ENCODE measurements around the gene MYDGF. TPM values are rescaled to one million over a fixed set of nuclear protein-coding genes. Genes with fewer than 3 reads are reported as not detected.

MYDGF gene
- total RNA-seq, 1 experiment from 2014 or later: 58.2 TPM

DNA sequence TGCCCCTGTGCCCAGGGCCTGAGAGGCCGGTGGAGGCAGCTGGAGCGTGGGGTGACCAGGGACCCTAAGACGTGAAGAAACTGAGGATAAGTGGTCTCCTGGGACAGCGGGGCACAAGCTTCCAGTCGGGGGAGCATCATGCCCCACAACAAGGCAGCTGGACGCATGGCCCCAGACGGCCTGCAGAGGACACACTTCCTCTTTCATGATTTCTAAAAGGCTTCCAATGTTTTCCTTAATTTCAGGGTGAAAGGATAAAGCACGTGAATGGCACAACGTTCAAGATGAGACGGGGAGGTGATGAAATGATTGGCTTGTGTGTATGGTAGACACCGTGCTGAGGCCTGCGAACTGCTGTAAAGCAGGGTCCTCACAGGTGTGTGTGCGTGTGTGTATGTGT is 20.2 kb upstream of the MYDGF start:
- DNase-seq (ENCODE audit: low spot score): no peak
- no peaks in the 10 kb centered on the region for H3K27me3 Mint-ChIP-seq (ENCODE audit: low read depth)
- ChIA-PET CTCF (interaction anchor here (1.3 to 1.7 kb wide), 3 partner anchors 10 to 167 kb away, joined by 3 to 5 read pairs (median 3); no protein-coding TSS in a partner anchor), POLR2A (no interaction called here)
- TF ChIP-seq CBFB (CRISPR knock-in tag; IDR thresholded peaks at IDR 0.05; ENCODE audit: low read depth) (no peak), MXD4 (CRISPR knock-in tag; IDR thresholded peaks at IDR 0.05; ENCODE audit: borderline replicate concordance) (no peak), GRHL2 (CRISPR knock-in tag; IDR thresholded peaks at IDR 0.05; ENCODE audit: insufficient replicate concordance, severe bottlenecking) (no peak), NFATC4 (CRISPR knock-in tag; IDR thresholded peaks at IDR 0.05) (no peak), TEAD4 (CRISPR knock-in tag; IDR thresholded peaks at IDR 0.05) (no peak), CREB1 (CRISPR knock-in tag; IDR thresholded peaks at IDR 0.05) (no peak), RORB (CRISPR knock-in tag; IDR thresholded peaks at IDR 0.05) (no peak), NFE2L1 (CRISPR knock-in tag; IDR thresholded peaks at IDR 0.05) (no peak), OVOL2 (CRISPR knock-in tag; IDR thresholded peaks at IDR 0.05; ENCODE audit: borderline replicate concordance) (no peak), ZNF423 (CRISPR knock-in tag; IDR thresholded peaks at IDR 0.05) (no peak), GABPB1 (CRISPR knock-in tag; IDR thresholded peaks at IDR 0.05) (no peak), FOXP1 (CRISPR knock-in tag; IDR thresholded peaks at IDR 0.05; ENCODE audit: borderline replicate concordance) (no peak)
- TF ChIP-seq, protein P1, sequence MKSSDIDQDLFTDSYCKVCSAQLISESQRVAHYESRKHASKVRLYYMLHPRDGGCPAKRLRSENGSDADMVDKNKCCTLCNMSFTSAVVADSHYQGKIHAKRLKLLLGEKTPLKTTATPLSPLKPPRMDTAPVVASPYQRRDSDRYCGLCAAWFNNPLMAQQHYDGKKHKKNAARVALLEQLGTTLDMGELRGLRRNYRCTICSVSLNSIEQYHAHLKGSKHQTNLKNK (CRISPR knock-in tag; IDR thresholded peaks at IDR 0.05): no peak
- TF ChIP-seq, protein P2, sequence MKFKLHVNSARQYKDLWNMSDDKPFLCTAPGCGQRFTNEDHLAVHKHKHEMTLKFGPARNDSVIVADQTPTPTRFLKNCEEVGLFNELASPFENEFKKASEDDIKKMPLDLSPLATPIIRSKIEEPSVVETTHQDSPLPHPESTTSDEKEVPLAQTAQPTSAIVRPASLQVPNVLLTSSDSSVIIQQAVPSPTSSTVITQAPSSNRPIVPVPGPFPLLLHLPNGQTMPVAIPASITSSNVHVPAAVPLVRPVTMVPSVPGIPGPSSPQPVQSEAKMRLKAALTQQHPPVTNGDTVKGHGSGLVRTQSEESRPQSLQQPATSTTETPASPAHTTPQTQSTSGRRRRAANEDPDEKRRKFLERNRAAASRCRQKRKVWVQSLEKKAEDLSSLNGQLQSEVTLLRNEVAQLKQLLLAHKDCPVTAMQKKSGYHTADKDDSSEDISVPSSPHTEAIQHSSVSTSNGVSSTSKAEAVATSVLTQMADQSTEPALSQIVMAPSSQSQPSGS (CRISPR knock-in tag; IDR thresholded peaks at IDR 0.05; ENCODE audit: borderline replicate concordance, low read depth): no peak
- TF ChIP-seq, protein P3, sequence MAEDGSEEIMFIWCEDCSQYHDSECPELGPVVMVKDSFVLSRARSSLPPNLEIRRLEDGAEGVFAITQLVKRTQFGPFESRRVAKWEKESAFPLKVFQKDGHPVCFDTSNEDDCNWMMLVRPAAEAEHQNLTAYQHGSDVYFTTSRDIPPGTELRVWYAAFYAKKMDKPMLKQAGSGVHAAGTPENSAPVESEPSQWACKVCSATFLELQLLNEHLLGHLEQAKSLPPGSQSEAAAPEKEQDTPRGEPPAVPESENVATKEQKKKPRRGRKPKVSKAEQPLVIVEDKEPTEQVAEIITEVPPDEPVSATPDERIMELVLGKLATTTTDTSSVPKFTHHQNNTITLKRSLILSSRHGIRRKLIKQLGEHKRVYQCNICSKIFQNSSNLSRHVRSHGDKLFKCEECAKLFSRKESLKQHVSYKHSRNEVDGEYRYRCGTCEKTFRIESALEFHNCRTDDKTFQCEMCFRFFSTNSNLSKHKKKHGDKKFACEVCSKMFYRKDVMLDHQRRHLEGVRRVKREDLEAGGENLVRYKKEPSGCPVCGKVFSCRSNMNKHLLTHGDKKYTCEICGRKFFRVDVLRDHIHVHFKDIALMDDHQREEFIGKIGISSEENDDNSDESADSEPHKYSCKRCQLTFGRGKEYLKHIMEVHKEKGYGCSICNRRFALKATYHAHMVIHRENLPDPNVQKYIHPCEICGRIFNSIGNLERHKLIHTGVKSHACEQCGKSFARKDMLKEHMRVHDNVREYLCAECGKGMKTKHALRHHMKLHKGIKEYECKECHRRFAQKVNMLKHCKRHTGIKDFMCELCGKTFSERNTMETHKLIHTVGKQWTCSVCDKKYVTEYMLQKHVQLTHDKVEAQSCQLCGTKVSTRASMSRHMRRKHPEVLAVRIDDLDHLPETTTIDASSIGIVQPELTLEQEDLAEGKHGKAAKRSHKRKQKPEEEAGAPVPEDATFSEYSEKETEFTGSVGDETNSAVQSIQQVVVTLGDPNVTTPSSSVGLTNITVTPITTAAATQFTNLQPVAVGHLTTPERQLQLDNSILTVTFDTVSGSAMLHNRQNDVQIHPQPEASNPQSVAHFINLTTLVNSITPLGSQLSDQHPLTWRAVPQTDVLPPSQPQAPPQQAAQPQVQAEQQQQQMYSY (CRISPR knock-in tag; IDR thresholded peaks at IDR 0.05): no peak
- TF ChIP-seq, protein P4, sequence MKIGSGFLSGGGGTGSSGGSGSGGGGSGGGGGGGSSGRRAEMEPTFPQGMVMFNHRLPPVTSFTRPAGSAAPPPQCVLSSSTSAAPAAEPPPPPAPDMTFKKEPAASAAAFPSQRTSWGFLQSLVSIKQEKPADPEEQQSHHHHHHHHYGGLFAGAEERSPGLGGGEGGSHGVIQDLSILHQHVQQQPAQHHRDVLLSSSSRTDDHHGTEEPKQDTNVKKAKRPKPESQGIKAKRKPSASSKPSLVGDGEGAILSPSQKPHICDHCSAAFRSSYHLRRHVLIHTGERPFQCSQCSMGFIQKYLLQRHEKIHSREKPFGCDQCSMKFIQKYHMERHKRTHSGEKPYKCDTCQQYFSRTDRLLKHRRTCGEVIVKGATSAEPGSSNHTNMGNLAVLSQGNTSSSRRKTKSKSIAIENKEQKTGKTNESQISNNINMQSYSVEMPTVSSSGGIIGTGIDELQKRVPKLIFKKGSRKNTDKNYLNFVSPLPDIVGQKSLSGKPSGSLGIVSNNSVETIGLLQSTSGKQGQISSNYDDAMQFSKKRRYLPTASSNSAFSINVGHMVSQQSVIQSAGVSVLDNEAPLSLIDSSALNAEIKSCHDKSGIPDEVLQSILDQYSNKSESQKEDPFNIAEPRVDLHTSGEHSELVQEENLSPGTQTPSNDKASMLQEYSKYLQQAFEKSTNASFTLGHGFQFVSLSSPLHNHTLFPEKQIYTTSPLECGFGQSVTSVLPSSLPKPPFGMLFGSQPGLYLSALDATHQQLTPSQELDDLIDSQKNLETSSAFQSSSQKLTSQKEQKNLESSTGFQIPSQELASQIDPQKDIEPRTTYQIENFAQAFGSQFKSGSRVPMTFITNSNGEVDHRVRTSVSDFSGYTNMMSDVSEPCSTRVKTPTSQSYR (CRISPR knock-in tag; IDR thresholded peaks at IDR 0.05): no peak
- peaks cover 30% of the 10 kb centered on the region for H3K36me3 Mint-ChIP-seq
- no peaks in the 10 kb centered on the region for H3K4me1 Mint-ChIP-seq
- no peaks in the 10 kb centered on the region for H3K9me3 Mint-ChIP-seq
- H3K27ac Mint-ChIP-seq: peak overlapping the region; percentile 53; the same call in 1 of the 2 replicates
- H3K4me3 Mint-ChIP-seq: no peak overlapping the region
- no peak for ATAC-seq

DNA sequence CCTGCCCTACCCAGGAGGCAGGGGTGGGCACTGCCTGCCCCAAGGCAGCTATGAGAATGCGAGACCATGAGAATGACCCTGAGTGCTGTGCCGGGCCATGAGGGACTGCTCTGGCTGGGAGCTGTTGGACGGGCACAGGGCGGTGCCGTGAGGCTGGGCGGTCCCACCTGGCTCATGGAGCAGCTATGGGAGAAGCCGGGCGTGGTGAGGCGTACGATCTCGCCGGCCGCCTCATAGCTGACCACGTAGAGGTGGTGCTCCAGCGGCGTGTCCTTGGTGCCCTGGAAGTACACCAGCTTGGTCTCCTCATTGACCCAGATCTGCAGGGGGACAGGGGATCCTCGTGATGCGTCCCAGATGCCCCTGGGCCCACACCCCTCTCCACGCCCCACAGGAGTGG is 19.3 kb upstream of the MYDGF start:
- no peaks in the 10 kb centered on the region for H3K9me3 Mint-ChIP-seq
- ChIA-PET POLR2A (no interaction called here), CTCF (interaction anchor here (1.3 to 1.7 kb wide), 3 partner anchors 9 to 166 kb away, joined by 3 to 5 read pairs (median 3); no protein-coding TSS in a partner anchor)
- DNase-seq (ENCODE audit: low spot score): no peak
- peaks cover 26% of the 10 kb centered on the region for H3K36me3 Mint-ChIP-seq
- H3K27ac Mint-ChIP-seq: no peak overlapping the region
- H3K27me3 Mint-ChIP-seq (ENCODE audit: low read depth): no peaks in the 10 kb centered on the region
- no peak overlapping the region for H3K4me3 Mint-ChIP-seq
- no peak for ATAC-seq
- H3K4me1 Mint-ChIP-seq: no peaks in the 10 kb centered on the region
- TF ChIP-seq, protein P5, sequence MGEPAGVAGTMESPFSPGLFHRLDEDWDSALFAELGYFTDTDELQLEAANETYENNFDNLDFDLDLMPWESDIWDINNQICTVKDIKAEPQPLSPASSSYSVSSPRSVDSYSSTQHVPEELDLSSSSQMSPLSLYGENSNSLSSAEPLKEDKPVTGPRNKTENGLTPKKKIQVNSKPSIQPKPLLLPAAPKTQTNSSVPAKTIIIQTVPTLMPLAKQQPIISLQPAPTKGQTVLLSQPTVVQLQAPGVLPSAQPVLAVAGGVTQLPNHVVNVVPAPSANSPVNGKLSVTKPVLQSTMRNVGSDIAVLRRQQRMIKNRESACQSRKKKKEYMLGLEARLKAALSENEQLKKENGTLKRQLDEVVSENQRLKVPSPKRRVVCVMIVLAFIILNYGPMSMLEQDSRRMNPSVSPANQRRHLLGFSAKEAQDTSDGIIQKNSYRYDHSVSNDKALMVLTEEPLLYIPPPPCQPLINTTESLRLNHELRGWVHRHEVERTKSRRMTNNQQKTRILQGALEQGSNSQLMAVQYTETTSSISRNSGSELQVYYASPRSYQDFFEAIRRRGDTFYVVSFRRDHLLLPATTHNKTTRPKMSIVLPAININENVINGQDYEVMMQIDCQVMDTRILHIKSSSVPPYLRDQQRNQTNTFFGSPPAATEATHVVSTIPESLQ (CRISPR knock-in tag; IDR thresholded peaks at IDR 0.05): no peak
- TF ChIP-seq, protein P6, sequence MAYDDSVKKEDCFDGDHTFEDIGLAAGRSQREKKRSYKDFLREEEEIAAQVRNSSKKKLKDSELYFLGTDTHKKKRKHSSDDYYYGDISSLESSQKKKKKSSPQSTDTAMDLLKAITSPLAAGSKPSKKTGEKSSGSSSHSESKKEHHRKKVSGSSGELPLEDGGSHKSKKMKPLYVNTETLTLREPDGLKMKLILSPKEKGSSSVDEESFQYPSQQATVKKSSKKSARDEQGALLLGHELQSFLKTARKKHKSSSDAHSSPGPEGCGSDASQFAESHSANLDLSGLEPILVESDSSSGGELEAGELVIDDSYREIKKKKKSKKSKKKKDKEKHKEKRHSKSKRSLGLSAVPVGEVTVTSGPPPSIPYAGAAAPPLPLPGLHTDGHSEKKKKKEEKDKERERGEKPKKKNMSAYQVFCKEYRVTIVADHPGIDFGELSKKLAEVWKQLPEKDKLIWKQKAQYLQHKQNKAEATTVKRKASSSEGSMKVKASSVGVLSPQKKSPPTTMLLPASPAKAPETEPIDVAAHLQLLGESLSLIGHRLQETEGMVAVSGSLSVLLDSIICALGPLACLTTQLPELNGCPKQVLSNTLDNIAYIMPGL (CRISPR knock-in tag; IDR thresholded peaks at IDR 0.05): no peak
- TF ChIP-seq, protein P7, sequence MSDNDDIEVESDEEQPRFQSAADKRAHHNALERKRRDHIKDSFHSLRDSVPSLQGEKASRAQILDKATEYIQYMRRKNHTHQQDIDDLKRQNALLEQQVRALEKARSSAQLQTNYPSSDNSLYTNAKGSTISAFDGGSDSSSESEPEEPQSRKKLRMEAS (CRISPR knock-in tag; IDR thresholded peaks at IDR 0.05): no peak
- TF ChIP-seq, protein P8, sequence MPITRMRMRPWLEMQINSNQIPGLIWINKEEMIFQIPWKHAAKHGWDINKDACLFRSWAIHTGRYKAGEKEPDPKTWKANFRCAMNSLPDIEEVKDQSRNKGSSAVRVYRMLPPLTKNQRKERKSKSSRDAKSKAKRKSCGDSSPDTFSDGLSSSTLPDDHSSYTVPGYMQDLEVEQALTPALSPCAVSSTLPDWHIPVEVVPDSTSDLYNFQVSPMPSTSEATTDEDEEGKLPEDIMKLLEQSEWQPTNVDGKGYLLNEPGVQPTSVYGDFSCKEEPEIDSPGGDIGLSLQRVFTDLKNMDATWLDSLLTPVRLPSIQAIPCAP (CRISPR knock-in tag; IDR thresholded peaks at IDR 0.05): no peak
- TF ChIP-seq GRHL2 (CRISPR knock-in tag; IDR thresholded peaks at IDR 0.05; ENCODE audit: insufficient replicate concordance, severe bottlenecking) (no peak), ZNF396 (CRISPR knock-in tag; IDR thresholded peaks at IDR 0.05; ENCODE audit: borderline replicate concordance) (no peak)

Measured in WTC11 (cell line).